T47D (cell line): ENCODE data around the gene NBAS.

Experiments used
- DNase-seq, 2 experiments: peaks; one replicate each; pipeline versions ENCODE4 v3.0.0 to v3.0.0-alpha.2; 2011 to 2012; ENCODE audit warnings: low read depth in 1 of 2, low spot score in 1 of 2
- JUND ChIP-seq: IDR thresholded peaks from 2 replicates; pipeline ENCODE4 v1.6.1; 2012; ENCODE audit warnings: low read depth
- in situ Hi-C: cut with HindIII; loops from 2 replicates; pipeline ENCODE4 v1.10.0; 2016; ENCODE audit warnings: low sequenced_read_pairs, low pct_unique_long_range_greater_than_20kb

Gene NBAS

DNA sequence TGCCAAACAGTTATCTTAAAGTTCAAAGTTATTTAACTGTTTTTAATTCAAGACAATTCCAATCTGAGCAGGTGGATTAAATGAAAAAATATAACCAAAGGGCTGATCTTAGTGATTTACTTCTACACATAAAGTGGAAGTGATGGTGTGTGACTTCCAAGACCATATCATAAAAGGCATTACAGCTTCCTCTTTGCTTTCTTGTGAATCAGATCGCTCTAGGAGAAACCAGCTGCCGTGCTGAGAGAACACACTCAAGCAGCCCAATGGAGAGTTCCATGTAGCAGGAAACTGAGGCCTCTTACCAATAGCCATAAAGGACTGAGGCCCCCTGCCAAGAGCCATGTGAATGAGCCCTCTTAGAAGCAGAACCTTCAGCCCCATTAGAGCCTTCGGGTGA is 197.4 kb downstream of the NBAS start:
- DNase-seq, result no peak
- TF ChIP-seq JUND, result no peak

DNA sequence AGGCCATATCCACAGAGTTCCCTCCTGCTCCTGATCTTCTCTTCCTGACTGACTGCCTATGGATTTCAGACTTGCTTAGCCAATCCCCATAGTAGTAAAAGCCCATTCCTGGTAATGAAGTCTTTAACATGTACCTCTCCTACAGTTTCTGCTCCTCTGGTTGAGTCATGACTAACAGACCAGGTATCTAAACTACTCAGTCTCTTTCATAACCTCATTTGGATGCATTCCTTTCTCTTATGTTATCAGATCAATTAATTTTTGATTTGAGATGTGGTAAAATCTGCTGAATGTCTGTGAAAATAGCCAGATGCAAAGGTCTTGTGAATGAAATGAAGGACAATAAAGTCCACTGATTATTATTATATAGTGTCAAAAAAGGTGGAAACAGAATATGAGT is 198.0 kb downstream of the NBAS start:
- no peak for DNase-seq
- in situ Hi-C loops, result no loop called here
- TF ChIP-seq JUND, result no peak

More for the DNA sequence above, 197.4 kb downstream of the NBAS start:
- in situ Hi-C loops, result no loop called here

- in situ Hi-C loops, result no loop called here
- TF ChIP-seq JUND, result no peak
- DNase-seq, result peak in 1 of 2 experiments; percentile 5
Observed at GRCh38 chr2:15359716-15360531, 201.2 kb downstream of the NBAS start.

DNA sequence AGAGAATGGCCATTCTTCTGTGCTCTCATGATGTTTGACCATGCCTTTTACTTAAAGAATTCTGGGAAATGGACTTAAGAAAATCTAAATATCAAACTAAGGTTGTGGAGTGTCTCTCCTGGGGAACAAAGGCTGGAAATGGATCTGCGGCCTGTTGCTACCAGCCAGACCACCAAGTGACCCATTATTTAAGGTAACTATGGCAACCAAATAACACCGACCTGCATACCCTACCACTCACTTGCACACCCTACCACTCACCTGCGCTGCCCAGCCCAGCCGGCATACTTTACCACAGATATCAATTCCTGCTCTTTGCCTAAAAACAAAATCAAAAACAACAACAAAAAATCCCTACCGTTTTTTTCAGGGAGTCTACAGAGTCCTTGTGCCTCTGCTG is 203.2 kb downstream of the NBAS start:
- DNase-seq, result no peak
- in situ Hi-C loops, result no loop called here
- TF ChIP-seq JUND, result no peak

DNA sequence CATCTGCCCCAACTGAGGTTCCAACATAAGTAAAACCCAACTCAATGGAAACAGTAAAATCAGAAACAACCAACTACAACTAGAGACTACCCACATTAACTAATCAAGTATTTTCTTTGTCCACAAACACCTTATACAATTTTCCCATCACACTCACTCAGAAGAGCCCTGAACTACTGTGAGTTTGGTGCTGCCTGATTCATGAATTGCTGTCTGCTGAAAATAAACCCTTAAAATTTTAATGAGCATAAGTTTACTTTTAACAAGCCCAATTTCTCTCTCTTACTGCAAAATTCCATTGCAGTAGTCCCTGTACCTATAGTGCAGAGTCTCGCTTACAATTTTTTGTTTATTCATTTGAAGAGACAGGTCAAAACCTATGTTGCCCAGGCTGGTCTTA is 203.9 kb downstream of the NBAS start:
- TF ChIP-seq JUND, result no peak
- in situ Hi-C loops, result no loop called here
- DNase-seq, result no peak

GRCh38 chr2:15355386-15355785 is 205.7 kb downstream of the NBAS start:
- no peak for DNase-seq
- TF ChIP-seq JUND, result no peak
- in situ Hi-C loops, result no loop called here

GRCh38 chr2:15354596-15355366 is 206.4 kb downstream of the NBAS start:
- in situ Hi-C loops, result no loop called here
- no peak for TF ChIP-seq JUND
- no peak for DNase-seq

DNA sequence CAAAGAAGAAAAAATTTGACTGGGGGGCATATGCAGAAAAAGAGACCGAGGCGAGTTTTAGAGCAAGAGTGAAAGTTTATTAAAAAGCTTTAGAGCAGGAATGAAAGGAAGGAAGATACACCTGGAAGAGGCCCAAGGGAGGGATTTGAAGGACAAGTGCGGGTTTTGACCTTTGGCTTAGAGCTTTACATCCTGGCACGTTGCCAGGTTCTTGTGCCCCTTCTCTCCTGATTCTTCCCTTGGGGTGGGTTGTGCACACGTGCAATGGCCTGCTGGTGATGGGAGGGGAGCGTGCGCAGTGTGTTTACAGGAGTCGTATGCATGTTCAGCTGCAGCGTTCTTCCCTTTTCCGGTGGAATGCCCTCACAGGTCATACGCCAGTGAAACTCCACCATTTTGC is 208.8 kb downstream of the NBAS start:
- TF ChIP-seq JUND, result no peak
- in situ Hi-C loops, result no loop called here
- no peak for DNase-seq

DNA sequence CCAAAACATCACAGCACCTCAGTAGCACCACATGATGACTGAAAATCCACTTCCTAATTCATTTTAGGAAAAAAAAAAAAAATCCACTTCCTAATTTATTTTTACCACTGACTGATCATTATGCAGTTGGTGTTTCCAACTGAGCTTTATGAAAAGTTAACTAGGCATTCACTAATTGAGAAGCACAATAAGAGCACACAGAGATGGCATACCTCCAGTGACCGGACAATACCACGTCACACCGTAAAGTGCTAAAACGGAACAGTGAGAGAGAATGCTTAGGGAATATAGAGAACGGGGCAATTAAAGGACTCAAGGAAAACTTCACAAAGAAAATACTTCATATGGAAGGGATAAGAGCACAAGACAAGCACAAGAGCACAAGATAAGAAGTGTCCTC is 212.5 kb downstream of the NBAS start:
- DNase-seq, result no peak
- no peak for TF ChIP-seq JUND
- in situ Hi-C loops, result no loop called here

- in situ Hi-C loops, result no loop called here
- no peak for TF ChIP-seq JUND
- no peak for DNase-seq
Observed at GRCh38 chr2:15348045-15348444, 213.1 kb downstream of the NBAS start.

DNA sequence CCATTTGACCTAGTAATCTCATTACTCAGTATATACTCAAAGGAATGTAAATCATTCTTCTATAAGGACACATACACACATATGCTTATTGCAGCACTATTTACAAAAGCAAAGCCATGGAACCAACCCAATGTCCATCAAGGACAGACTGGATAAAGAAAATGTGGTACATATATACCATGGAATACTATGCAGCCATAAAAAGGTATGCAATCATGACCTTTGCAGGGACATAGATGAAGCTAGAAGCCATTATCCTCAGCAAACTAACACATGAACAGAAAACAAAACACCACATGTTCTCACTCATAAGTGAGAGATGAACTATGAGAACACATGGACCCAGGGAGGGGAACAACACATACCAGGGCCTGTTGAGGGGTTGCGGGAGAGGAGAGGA is 214.5 kb downstream of the NBAS start:
- in situ Hi-C loops, result no loop called here
- no peak for TF ChIP-seq JUND
- DNase-seq, result no peak

DNA sequence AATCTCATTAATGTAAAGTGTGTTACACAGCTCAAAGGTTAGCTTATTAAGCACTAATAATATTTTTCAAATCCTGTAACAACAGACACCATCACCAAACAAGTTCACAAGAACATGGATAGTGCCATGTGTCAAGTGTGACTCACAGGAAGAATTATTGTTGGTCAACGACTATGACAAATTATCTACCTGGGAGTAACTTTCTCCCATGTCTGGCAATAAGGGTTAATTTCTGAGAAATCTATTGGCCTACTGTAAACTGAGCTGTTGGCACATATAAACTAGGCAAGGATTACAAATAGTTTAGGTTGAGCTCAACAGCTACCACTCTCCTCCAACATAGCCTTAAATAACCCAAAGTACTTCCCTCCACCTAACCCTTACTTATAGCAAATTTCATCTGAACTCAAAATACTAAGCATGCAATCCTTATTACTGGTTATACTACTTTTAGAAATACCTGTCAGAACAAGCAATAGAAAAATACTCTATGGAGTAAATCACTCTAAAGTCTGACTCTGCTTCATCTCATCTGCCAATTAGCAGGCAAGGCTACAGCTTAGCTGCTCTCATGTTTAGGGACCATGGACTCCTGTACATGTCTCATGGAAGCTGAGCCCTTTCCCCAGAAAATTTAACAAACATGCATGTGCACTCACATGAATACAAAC is 223.0 kb downstream of the NBAS start:
- DNase-seq, result no peak
- in situ Hi-C loops, result no loop called here
- no peak for TF ChIP-seq JUND
